ENCODE results near the gene HLCS.

HLCS gene

DNA sequence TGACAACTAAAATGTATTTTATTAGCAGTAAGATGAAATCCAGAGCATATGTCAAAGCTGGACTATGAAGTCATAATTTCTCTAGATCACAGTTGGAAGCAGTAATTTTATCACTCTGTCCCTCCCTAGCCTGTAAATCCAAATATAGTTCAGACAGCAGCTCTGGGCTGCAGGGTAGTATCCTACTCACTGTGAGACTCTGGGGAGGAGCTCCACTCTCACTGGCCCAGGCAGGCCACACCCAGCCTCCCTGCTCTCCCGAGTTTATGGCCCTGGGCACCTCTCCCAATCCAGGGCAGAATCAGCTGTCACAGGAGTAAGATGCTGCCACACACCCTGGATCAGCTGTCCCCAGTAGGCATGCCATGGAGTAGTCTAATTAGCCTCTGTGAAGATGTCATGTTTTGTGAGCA is 131.1 kb downstream of the HLCS start (continued):
- TF ChIP-seq, protein P1, sequence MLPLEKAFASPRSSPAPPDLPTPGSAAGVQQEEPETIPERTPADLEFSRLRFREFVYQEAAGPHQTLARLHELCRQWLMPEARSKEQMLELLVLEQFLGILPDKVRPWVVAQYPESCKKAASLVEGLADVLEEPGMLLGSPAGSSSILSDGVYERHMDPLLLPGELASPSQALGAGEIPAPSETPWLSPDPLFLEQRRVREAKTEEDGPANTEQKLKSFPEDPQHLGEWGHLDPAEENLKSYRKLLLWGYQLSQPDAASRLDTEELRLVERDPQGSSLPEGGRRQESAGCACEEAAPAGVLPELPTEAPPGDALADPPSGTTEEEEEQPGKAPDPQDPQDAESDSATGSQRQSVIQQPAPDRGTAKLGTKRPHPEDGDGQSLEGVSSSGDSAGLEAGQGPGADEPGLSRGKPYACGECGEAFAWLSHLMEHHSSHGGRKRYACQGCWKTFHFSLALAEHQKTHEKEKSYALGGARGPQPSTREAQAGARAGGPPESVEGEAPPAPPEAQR (tag by site-specific recombination; IDR thresholded peaks at IDR 0.05), result no peak
- TF ChIP-seq, protein P2, sequence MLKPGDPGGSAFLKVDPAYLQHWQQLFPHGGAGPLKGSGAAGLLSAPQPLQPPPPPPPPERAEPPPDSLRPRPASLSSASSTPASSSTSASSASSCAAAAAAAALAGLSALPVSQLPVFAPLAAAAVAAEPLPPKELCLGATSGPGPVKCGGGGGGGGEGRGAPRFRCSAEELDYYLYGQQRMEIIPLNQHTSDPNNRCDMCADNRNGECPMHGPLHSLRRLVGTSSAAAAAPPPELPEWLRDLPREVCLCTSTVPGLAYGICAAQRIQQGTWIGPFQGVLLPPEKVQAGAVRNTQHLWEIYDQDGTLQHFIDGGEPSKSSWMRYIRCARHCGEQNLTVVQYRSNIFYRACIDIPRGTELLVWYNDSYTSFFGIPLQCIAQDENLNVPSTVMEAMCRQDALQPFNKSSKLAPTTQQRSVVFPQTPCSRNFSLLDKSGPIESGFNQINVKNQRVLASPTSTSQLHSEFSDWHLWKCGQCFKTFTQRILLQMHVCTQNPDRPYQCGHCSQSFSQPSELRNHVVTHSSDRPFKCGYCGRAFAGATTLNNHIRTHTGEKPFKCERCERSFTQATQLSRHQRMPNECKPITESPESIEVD (tag by site-specific recombination; IDR thresholded peaks at IDR 0.05), result peak; percentile 86
- TF ChIP-seq ZIC2 (tag by site-specific recombination; IDR thresholded peaks at IDR 0.05) (peak; percentile 48; the same call in 1 of the 2 replicates), ZBTB8A (tag by site-specific recombination; IDR thresholded peaks at IDR 0.05) (0 out of 2 replicates have a peak, but pooled peaks have one; percentile 32), ZBTB17 (tag by site-specific recombination; IDR thresholded peaks at IDR 0.05) (peak; percentile 88), GLIS2 (tag by site-specific recombination; IDR thresholded peaks at IDR 0.05) (no peak), ZNF37A (tag by site-specific recombination; IDR thresholded peaks at IDR 0.05) (no peak), WT1 (tag by site-specific recombination; IDR thresholded peaks at IDR 0.05) (peak; percentile 98), ZNF48 (tag by site-specific recombination; IDR thresholded peaks at IDR 0.05) (no peak), ZNF311 (tag by site-specific recombination; IDR thresholded peaks at IDR 0.05; ENCODE audit: borderline replicate concordance) (no peak), YY1 (tag by site-specific recombination; IDR thresholded peaks at IDR 0.05) (no peak), ZNF138 (tag by site-specific recombination; IDR thresholded peaks at IDR 0.05; ENCODE audit: borderline replicate concordance) (no peak), ZBTB7A (tag by site-specific recombination; IDR thresholded peaks at IDR 0.05; ENCODE audit: low read depth) (no peak), HOXA7 (CRISPR knock-in tag; IDR thresholded peaks at IDR 0.05; ENCODE audit: borderline replicate concordance) (no peak), FEZF1 (tag by site-specific recombination; IDR thresholded peaks at IDR 0.05) (no peak), SP7 (tag by site-specific recombination; IDR thresholded peaks at IDR 0.05) (no peak), SP2 (tag by site-specific recombination; IDR thresholded peaks at IDR 0.05) (no peak; the same call in 1 of the 2 replicates), ZNF629 (tag by site-specific recombination; IDR thresholded peaks at IDR 0.05) (peak; percentile 88), ZSCAN23 (tag by site-specific recombination; IDR thresholded peaks at IDR 0.05) (no peak), ZNF184 (tag by site-specific recombination; IDR thresholded peaks at IDR 0.05) (no peak), ZNF677 (tag by site-specific recombination; IDR thresholded peaks at IDR 0.05) (no peak), IKZF3 (tag by site-specific recombination; IDR thresholded peaks at IDR 0.05) (peak; percentile 78), ZNF221 (tag by site-specific recombination; IDR thresholded peaks at IDR 0.05; ENCODE audit: borderline replicate concordance) (no peak), ZNF777 (tag by site-specific recombination; IDR thresholded peaks at IDR 0.05; ENCODE audit: borderline replicate concordance) (no peak)
- TF ChIP-seq, protein P3, sequence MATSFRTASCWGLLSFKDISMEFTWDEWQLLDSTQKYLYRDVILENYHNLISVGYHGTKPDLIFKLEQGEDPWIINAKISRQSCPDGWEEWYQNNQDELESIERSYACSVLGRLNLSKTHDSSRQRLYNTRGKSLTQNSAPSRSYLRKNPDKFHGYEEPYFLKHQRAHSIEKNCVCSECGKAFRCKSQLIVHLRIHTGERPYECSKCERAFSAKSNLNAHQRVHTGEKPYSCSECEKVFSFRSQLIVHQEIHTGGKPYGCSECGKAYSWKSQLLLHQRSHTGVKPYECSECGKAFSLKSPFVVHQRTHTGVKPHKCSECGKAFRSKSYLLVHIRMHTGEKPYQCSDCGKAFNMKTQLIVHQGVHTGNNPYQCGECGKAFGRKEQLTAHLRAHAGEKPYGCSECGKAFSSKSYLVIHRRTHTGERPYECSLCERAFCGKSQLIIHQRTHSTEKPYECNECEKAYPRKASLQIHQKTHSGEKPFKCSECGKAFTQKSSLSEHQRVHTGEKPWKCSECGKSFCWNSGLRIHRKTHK (tag by site-specific recombination; IDR thresholded peaks at IDR 0.05), result no peak
- TF ChIP-seq, protein P4, sequence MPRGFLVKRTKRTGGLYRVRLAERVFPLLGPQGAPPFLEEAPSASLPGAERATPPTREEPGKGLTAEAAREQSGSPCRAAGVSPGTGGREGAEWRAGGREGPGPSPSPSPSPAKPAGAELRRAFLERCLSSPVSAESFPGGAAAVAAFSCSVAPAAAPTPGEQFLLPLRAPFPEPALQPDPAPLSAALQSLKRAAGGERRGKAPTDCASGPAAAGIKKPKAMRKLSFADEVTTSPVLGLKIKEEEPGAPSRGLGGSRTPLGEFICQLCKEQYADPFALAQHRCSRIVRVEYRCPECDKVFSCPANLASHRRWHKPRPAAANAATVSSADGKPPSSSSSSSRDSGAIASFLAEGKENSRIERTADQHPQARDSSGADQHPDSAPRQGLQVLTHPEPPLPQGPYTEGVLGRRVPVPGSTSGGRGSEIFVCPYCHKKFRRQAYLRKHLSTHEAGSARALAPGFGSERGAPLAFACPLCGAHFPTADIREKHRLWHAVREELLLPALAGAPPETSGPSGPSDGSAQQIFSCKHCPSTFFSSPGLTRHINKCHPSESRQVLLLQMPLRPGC (tag by site-specific recombination; IDR thresholded peaks at IDR 0.05), result no peak
- TF ChIP-seq, protein P5, sequence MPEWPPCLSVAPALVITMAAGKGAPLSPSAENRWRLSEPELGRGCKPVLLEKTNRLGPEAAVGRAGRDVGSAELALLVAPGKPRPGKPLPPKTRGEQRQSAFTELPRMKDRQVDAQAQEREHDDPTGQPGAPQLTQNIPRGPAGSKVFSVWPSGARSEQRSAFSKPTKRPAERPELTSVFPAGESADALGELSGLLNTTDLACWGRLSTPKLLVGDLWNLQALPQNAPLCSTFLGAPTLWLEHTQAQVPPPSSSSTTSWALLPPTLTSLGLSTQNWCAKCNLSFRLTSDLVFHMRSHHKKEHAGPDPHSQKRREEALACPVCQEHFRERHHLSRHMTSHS (tag by site-specific recombination; IDR thresholded peaks at IDR 0.05), result no peak
- TF ChIP-seq, protein P6, sequence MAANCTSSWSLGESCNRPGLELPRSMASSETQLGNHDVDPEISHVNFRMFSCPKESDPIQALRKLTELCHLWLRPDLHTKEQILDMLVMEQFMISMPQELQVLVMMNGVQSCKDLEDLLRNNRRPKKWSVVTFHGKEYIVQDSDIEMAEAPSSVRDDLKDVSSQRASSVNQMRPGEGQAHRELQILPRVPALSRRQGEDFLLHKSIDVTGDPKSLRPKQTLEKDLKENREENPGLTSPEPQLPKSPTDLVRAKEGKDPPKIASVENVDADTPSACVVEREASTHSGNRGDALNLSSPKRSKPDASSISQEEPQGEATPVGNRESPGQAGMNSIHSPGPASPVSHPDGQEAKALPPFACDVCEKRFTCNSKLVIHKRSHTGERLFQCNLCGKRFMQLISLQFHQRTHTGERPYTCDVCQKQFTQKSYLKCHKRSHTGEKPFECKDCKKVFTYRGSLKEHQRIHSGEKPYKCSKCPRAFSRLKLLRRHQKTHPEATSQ (tag by site-specific recombination; IDR thresholded peaks at IDR 0.05), result no peak
- TF ChIP-seq, protein P7, sequence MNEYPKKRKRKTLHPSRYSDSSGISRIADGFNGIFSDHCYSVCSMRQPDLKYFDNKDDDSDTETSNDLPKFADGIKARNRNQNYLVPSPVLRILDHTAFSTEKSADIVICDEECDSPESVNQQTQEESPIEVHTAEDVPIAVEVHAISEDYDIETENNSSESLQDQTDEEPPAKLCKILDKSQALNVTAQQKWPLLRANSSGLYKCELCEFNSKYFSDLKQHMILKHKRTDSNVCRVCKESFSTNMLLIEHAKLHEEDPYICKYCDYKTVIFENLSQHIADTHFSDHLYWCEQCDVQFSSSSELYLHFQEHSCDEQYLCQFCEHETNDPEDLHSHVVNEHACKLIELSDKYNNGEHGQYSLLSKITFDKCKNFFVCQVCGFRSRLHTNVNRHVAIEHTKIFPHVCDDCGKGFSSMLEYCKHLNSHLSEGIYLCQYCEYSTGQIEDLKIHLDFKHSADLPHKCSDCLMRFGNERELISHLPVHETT (tag by site-specific recombination; IDR thresholded peaks at IDR 0.05), result no peak
